ENCODE data around the gene GSX2. TPM values are rescaled to one million over a fixed set of nuclear protein-coding genes. Genes with fewer than 3 reads are reported as not detected.

The GSX2 gene
- total RNA-seq, 3 donors from 2014 or later: not detected

Other genes starting within 250 kb of the GSX2 start
- 10 to 100 TPM; 22.6 to 27.5 (median 22.9) TPM for gene CHIC2, start 35.6 kb upstream of the GSX2 start, total RNA-seq
- 100 to 1,000 TPM in 1 of 3 donors, 10 to 100 TPM in 2; 31.6 to 110 (median 60.6) TPM for gene PDGFRA, start 129.1 kb downstream of the GSX2 start, total RNA-seq

Measured in mucosa of descending colon (tissue), 3 donors.